K562 (cell line): ENCODE measurements around the gene CLEC2D. TPM values are rescaled to one million over a fixed set of nuclear protein-coding genes. Genes with fewer than 3 reads are reported as not detected.

ENCODE experiments used
- ATAC-seq: fragments of 200-7000 bp; cut with Tn5 transposase; 3 replicates; pipeline ENCODE4 v1.9.1; 2020; ENCODE audit warnings: moderate library complexity
- BruUV-seq: library from RNA; stranded (reverse); fragments of 400-500 nt; replicated peaks from 2 replicates; lab custom pipeline; 2021; lab: Mats Ljungman, UMichigan
- CTCF ChIA-PET: fragments of 300-600 bp; formaldehyde crosslinking; extraction: SDS; loops from one replicate; lab custom pipeline; 2021; ENCODE audit warnings: low intra/inter-chr PET ratio; lab: Yijun Ruan, JAX
- POLR2A ChIA-PET: fragments of 300-600, 350-650 bp; sonication (Branson Sonifier 250); formaldehyde crosslinking; extraction: SDS; loops from one replicate; lab custom pipeline; 2021; ENCODE audit warnings: antibody characterized with exemption, inconsistent platforms; lab: Yijun Ruan, JAX
- DNase-seq, 4 experiments: peaks; one replicate each; pipeline versions ENCODE4 v3.0.0 to v3.0.0-alpha.2; 2011 to 2018; ENCODE audit warnings: low spot score in 3 of 4, mixed read lengths in 3 of 4; ENCODE audit errors: extremely low read depth in 1 of 4
- FAIRE-seq: peaks from 2 replicates; lab custom pipeline; 2011; peaks lifted over from hg19 to GRCh38; lab: Jason Lieb, UNC
- H2AFZ ChIP-seq: 2 replicates; pipeline ENCODE4 v1.6.0; 2011; ENCODE audit warnings: low read depth, low read length, control low read depth, inconsistent platforms
- H3K27ac ChIP-seq: fragments of 200-600 bp; 3 replicates; pipeline ENCODE4 v1.8.0; 2011; ENCODE audit warnings: low read depth, mild to moderate bottlenecking, control low read depth, inconsistent platforms, low read length, moderate library complexity, mixed read lengths; ENCODE audit errors: extremely low read depth
- H3K27me3 ChIP-seq, 2 experiments: fragments of 300-600 bp in 1 of 2; 2 replicates in 1 of 2; 3 replicates in 1 of 2; pipeline versions ENCODE4 v1.6.0 to v1.8.0; 2011; ENCODE audit warnings: inconsistent platforms in 2 of 2, low read length in 2 of 2, mild to moderate bottlenecking in 1 of 2, mixed read lengths in 1 of 2, moderate library complexity in 1 of 2; ENCODE audit not compliant: control insufficient read depth in 2 of 2, insufficient read depth in 2 of 2
- H3K36me3 ChIP-seq: fragments of 300-600 bp; 3 replicates; pipeline ENCODE4 v1.8.0; 2011; ENCODE audit warnings: mild to moderate bottlenecking, low read length, inconsistent platforms; ENCODE audit not compliant: control insufficient read depth, insufficient read depth
- H3K4me1 ChIP-seq, 2 experiments: fragments of 200-600 bp in 1 of 2; replicated peaks in 1 of 2; 2 replicates in 1 of 2; 3 replicates in 1 of 2; pipeline versions ENCODE4 v1.5.1 to v1.8.0; 2011; ENCODE audit warnings: inconsistent platforms in 2 of 2, low read length in 2 of 2, mild to moderate bottlenecking in 1 of 2, mixed read lengths in 1 of 2, moderate library complexity in 1 of 2; ENCODE audit not compliant: control insufficient read depth in 2 of 2, insufficient read depth in 2 of 2
- H3K4me2 ChIP-seq: 2 replicates; pipeline ENCODE4 v1.6.1; 2011; ENCODE audit warnings: low read length, control low read depth, inconsistent platforms, mixed read lengths; ENCODE audit not compliant: insufficient read depth
- H3K4me3 ChIP-seq: fragments of 200-600 bp; sonication (generic), shearing (Covaris generic); 2 replicates; pipeline ENCODE4 v1.5.1; 2016; ENCODE audit warnings: control low read depth, inconsistent platforms
- H3K79me2 ChIP-seq: fragments of 200-600 bp; 3 replicates; pipeline ENCODE4 v1.8.0; 2011; ENCODE audit warnings: low read length, inconsistent platforms; ENCODE audit not compliant: control insufficient read depth, insufficient read depth
- H3K9ac ChIP-seq, 2 experiments: 2 replicates each; pipeline versions ENCODE4 v1.6.0 to v1.6.1; 2011; ENCODE audit warnings: low read depth in 2 of 2, low read length in 2 of 2, control low read depth in 1 of 2, inconsistent platforms in 1 of 2, mild to moderate bottlenecking in 1 of 2, mixed read lengths in 1 of 2; ENCODE audit not compliant: insufficient read depth in 1 of 2
- H3K9me1 ChIP-seq: one replicate; pipeline ENCODE4 v1.6.0; 2011; ENCODE audit warnings: inconsistent platforms, mild to moderate bottlenecking, low read length, moderate library complexity; ENCODE audit not compliant: control insufficient read depth, insufficient read depth
- H3K9me3 ChIP-seq: replicated peaks from 2 replicates; pipeline ENCODE4 v1.5.1; 2011; ENCODE audit warnings: low read depth, low read length, inconsistent platforms; ENCODE audit not compliant: control insufficient read depth, insufficient read depth
- H4K20me1 ChIP-seq: replicated peaks from 2 replicates; pipeline ENCODE4 v1.6.1; 2011; ENCODE audit warnings: low read length, inconsistent platforms, mixed read lengths; ENCODE audit not compliant: control insufficient read depth, insufficient read depth
- CBFA2T2 ChIP-seq: fragments of 450-650 bp; conservative IDR thresholded peaks from 2 replicates; pipeline ENCODE4 v1.6.1; 2017; ENCODE audit warnings: mild to moderate bottlenecking
- CEBPB ChIP-seq: fragments of 450-650 bp; IDR thresholded peaks from 2 replicates; pipeline ENCODE4 v1.6.1; 2016; ENCODE audit warnings: missing genetic modification characterization, missing compliant biosample characterization
- MLLT1 ChIP-seq, 2 experiments: fragments of 450-650 bp; IDR thresholded peaks; 2 replicates each; pipeline ENCODE4 v1.6.1; 2016
- NFE2 ChIP-seq: IDR thresholded peaks from 2 replicates; pipeline ENCODE4 v1.6.1; 2014; ENCODE audit warnings: antibody characterized with exemption, low read depth
- ZNF354B ChIP-seq: fragments of 250-450 bp; sonication (Bioruptor Pico); IDR thresholded peaks from 2 replicates; pipeline ENCODE4 v1.4.0; 2020
- WGBS: fragments of 100-300 bp; shearing (Covaris generic); methylation state at CpG from one replicate; pipeline ENCODE4 v1.1.6; 2016; ENCODE audit warnings: low coverage, mixed read lengths; ENCODE audit not compliant: insufficient coverage; ENCODE audit errors: missing lambda C conversion rate; 5-methylcytosine and 5-hydroxymethylcytosine counted together
- in situ Hi-C: fragments of 300-500 bp; cut with MboI; formaldehyde crosslinking; loops from 4 replicates; pipeline ENCODE4 v1.15.0; 2018; ENCODE audit warnings: inconsistent platforms, mixed read lengths
- intact Hi-C: fragments of 100-400 bp; cut with micrococcal nuclease; formaldehyde crosslinking; loops from 2 replicates; pipeline ENCODE4 v1.14.2; 2022
- polyA plus RNA-seq, 8 experiments: library from polyadenylated mRNA; depleted of rRNA in 4 of 8; stranded (reverse) in 5 of 8; unstranded in 3 of 8; fragments of >200 nt; fragmentation: Nextera tagmentation in 2 of 8; fragmentation: Illumina TruSeq in 1 of 8; extraction: Ambion mirVana in 2 of 8; extraction: Trizol in 1 of 8; gene quantifications; 2 replicates each; pipeline versions ENCODE4 v1.2.1 to v1.2.3, GENCODE V29; 2011 to 2014; ENCODE audit warnings: inconsistent platforms in 1 of 8, missing spikeins in 1 of 8
- total RNA-seq, 7 experiments: library from RNA; depleted of rRNA in 6 of 7; stranded (reverse); fragments of >200 nt in 6 of 7; fragmentation: Illumina TruSeq in 2 of 7; extraction: Trizol in 2 of 7; gene quantifications; 2 replicates each; pipeline versions ENCODE4 v1.2.1 to v1.2.3, GENCODE V29; 2011 to 2021; ENCODE audit warnings: low replicate concordance in 1 of 7

The CLEC2D gene
- total and polyA plus RNA-seq, 9 of the 15 experiments (the other 6 are each of a cell fraction or from before 2014, with no cell fraction given): 1.4 to 5.0 (median 2.2) TPM

DNA sequence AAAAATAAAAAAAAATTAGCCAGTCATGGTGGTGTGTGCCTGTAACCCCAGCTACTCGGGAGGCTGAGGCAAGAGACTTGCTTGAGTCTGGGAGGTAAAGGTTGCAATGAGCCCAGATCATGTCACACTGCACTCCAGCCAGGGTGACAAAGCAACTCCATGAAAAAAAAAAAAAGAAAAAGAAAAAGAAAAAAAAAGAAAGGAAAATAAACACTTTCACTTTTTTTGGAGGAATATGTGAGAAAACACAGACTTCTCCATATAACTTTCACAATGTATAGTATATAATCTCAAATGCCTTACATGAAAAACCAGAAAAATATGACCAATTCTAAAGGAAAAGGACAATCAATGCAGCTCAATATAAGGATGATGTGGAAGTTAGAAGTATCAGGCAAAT is 54.5 kb downstream of the CLEC2D start:
- no peak for ATAC-seq
- in situ Hi-C loops: loop anchor here (25.0 kb wide), 1 partner anchor 262 kb away; no protein-coding TSS in a partner anchor
- Histone ChIP-seq H3K27ac (no peak overlapping the region), H3K79me2 (no peaks in the 10 kb centered on the region), H3K9ac (no peak overlapping the region), H4K20me1 (no peaks in the 10 kb centered on the region), H3K9me1 (no peaks in the 10 kb centered on the region), H3K9me3 (no peaks in the 10 kb centered on the region), H3K36me3 (no peaks in the 10 kb centered on the region), H3K4me2 (no peak overlapping the region), H3K27me3 (no peaks in the 10 kb centered on the region), H2AFZ (no peak overlapping the region), H3K4me3 (no peak overlapping the region), H3K4me1 (no peaks in the 10 kb centered on the region; a peak in 2 of 5 replicates)
- intact Hi-C loops: no loop called here
- FAIRE-seq: no peak
- WGBS: 60% methylated on average over 1 of the region's 1 CpG
- no TSS peak for BruUV-seq
- ChIA-PET CTCF (no interaction called here), POLR2A (no interaction called here)
- DNase-seq: no peak
- TF ChIP-seq ZNF354B: no peak
- no peak for TF ChIP-seq MLLT1 (IDR thresholded peaks at IDR 0.05)
- no peak for TF ChIP-seq NFE2

GRCh38 chr12:9725213-9725870 is 55.8 kb downstream of the CLEC2D start:
- H4K20me1 ChIP-seq: no peaks in the 10 kb centered on the region
- no peaks in the 10 kb centered on the region for H3K9me3 ChIP-seq
- no peaks in the 10 kb centered on the region for H3K36me3 ChIP-seq
- ChIA-PET CTCF (no interaction called here), POLR2A (interaction anchor here (0.6 kb wide), 2 partner anchors 17 to 51 kb away, joined by 3 read pairs; no protein-coding TSS in a partner anchor)
- no peak overlapping the region for H3K9ac ChIP-seq
- no peak overlapping the region for H3K4me2 ChIP-seq
- intact Hi-C loops (no loop called here), in situ Hi-C loops (no loop called here)
- H3K27me3 ChIP-seq: no peaks in the 10 kb centered on the region
- no peak overlapping the region for H3K4me3 ChIP-seq
- no peaks in the 10 kb centered on the region; a peak in 2 of 5 replicates for H3K4me1 ChIP-seq
- WGBS: 20% methylated on average over 2 of the region's 2 CpGs
- BruUV-seq: no TSS peak
- peak; percentile 31; the same call in 1 of the 2 replicates for TF ChIP-seq CEBPB (tag)
- no peak for TF ChIP-seq CBFA2T2
- TF ChIP-seq, all 486 proteins: peak for 1
- H3K27ac ChIP-seq: no peak overlapping the region
- no peaks in the 10 kb centered on the region for H3K9me1 ChIP-seq
- no peak for FAIRE-seq
- no peak for ATAC-seq
- DNase-seq: no peak
- H3K79me2 ChIP-seq: no peaks in the 10 kb centered on the region
- no peak overlapping the region for H2AFZ ChIP-seq
